Measurements from ENCODE around the gene CUZD1. TPM values are rescaled to one million over a fixed set of nuclear protein-coding genes. Genes with fewer than 3 reads are reported as not detected.

CUZD1 gene
- total RNA-seq, 1 donor from 2014 or later, result 0.59 TPM

DNA sequence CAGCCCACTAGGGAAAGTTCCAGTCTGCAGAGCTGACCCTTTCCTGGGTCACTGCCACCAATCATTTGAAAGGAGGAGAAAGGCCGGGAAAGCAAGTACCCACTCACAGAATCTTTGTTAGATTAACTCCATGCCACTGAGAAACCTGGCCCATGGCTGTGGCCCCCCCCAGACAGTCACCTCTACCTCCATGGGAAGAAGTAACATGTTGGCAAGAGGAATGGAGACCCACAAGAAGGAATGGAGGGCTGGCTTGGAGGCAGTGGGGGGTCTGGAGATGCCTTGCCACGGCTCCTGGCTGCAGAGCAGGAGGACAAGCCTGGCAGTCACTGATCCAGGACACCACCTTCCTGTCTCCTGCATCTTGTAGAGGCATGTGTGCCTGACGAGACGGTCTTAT is 32.9 kb downstream of the CUZD1 start:
- no peak for DNase-seq

DNA sequence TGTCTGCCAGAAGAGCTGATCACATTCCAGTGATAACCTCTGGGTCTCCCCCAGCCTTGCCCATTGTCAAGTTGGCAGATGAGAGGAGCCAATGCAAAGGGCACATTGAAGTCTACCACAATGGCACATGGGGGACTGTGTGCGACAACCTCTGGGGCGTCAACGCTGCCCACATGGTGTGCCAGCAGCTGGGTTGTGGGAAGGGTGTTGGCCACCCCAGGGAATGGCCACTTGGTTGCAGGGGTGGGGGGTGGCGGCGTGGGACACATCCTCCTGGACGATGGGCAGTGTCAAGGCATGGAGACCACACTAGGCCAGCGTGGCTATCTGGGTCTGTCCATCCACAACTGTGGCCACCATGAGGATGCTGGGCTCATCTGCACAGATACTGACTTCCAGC is 43.4 kb downstream of the CUZD1 start:
- DNase-seq, result no peak

DNA sequence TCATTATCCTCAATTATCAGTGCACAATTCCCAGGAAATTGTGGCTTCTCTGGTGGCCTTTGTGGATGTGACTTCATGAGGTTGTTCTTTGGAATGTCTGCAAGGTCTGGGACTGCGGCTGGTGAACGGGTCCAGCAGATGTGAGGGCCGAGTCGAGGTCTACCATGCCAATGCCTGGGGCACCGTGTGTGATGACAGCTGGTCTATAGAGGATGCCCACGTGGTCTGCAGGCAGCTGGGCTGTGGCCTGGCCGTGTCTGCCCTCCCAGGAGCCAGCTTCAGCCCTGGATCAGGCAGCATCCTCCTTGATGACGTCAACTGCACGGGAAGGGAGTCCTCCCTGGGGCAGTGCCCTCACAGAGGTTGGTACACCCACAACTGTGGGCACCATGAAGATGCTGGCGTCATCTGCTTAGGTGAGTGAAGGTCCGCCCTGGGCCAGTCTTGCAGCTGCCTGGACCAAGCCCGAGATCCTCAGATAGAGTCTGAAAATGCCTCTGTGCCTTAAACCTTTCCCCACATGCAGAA is 46.9 kb downstream of the CUZD1 start:
- DNase-seq, result no peak

DNA sequence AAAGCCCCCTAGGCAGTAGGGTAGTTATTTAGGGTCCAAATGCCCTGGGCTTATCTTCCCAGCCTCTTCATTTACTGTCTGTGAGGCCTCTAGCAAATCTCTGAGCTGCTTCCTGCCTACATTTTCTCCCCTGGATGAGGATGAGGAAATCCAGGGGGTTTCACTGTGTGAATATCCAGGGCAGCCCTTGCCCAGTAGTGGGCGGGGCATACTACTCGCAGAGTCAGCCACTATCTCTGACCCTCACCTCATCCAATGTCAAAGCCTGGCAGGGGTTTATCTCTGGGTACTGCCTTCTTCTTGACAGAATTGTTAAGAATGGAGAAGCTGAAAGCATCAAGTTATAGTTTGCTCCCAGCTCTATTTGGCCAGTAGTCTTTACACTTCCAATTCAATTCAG is 48.9 kb downstream of the CUZD1 start:
- no peak for DNase-seq

DNA sequence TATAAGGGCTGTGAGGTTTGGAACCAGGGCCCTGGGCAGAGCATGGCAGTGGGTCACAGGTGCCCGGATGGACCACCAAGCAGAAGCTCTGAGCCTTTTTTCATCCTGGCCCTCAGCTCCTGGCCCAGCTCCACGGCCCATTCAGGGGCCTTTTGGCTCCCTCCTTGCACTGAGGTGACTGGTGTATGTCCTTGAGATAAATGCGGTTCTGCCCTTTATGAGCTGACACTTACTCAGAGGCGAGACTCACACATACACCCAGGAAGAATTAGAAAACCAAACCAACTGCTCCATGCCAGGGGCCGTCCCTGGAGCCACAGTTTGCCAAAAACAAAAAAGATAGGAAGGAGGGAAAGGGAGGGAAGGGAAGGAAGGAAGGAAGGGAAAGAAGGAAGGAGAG is 49.7 kb downstream of the CUZD1 start:
- DNase-seq, result no peak

DNA sequence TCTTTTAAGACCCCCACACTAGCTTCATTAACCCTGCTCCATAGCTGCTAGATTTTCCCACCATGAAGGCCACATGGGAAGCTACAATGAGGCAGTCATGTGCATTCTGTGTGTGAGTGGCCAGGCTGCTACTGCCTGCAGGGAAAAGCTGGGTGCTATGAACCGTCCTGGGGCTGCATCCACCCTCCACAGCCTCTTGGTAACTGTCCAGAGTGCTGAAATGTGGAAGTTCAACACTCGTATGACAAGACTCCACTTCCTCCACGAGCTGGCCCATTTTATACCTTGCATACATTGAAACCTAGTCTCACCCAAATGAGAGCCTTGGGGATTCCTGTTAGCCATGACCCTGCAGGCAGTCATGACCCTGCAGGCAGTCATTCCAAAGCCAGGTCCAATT is 59.4 kb downstream of the CUZD1 start:
- DNase-seq, result no peak

DNA sequence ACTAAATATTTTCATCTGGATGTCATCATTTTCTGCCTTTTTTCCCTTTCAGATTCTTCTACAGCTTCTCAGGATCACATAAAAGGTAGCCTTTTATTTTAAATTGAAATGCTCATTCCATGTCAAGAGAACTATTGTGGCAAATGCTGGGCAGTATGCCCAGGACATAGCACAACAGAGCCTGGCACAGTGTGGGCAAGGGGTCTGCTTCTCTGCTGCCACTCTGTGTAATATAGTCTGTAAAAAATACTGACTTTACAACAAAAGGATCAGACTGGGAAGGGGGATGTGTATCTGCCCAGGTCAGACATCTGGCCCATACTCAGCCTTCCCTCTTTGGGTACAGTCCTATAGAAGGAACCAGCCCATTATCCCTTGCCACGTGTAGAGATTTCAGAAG is 62.7 kb downstream of the CUZD1 start:
- no peak for DNase-seq

Other genes starting within 250 kb of the CUZD1 start
- gene C10orf120, start 146.0 kb downstream of the CUZD1 start, total RNA-seq, result not detected
- 5.7 TPM for gene FAM24B, start 33.7 kb upstream of the CUZD1 start, total RNA-seq
- gene FAM24A, start 64.8 kb upstream of the CUZD1 start, total RNA-seq, result not detected
- 13.4 TPM for gene C10orf88, start 108.4 kb upstream of the CUZD1 start, total RNA-seq
- 4.1 TPM for gene PSTK, start 134.5 kb upstream of the CUZD1 start, total RNA-seq
- 11.8 TPM for gene IKZF5, start 162.9 kb upstream of the CUZD1 start, total RNA-seq
- gene ACADSB, start 163.1 kb upstream of the CUZD1 start, total RNA-seq, result 13.1 TPM

Measured in skin of body (tissue), 2 donors.